Lower leg skin (tissue), 4 donors: ENCODE measurements around the gene CD36. TPM values are rescaled to one million over a fixed set of nuclear protein-coding genes. Genes with fewer than 3 reads are reported as not detected.

Experiments
- DNase-seq, 2 donors: peaks; one replicate each; pipeline ENCODE4 v3.0.0-alpha.2; 2019; ENCODE audit warnings: low spot score in 2 of 2
- H3K4me3 ChIP-seq: fragments of 200-600 bp; sonication (generic); 2 replicates; pipeline ENCODE4 v1.5.1; 2017; ENCODE audit warnings: mild to moderate bottlenecking, low read depth; ENCODE audit not compliant: poor library complexity, severe bottlenecking
- POLR2A ChIP-seq, 2 donors: fragments of 450-650 bp; IDR thresholded peaks; one replicate each; pipeline ENCODE4 v1.6.1; 2016 to 2017; ENCODE audit warnings: antibody characterized with exemption in 2 of 2, mild to moderate bottlenecking in 1 of 2, moderate library complexity in 1 of 2
- WGBS, 2 donors: methylation state at CpG; one replicate each; pipeline ENCODE4 v1.1.5; 2018; 5-methylcytosine and 5-hydroxymethylcytosine counted together
- intact Hi-C: fragments of 100-400 bp; cut with DNase I; formaldehyde crosslinking; loops from one replicate; pipeline ENCODE4 v1.15.0; 2023; ENCODE audit warnings: low total_unique reads
- total RNA-seq, 4 donors: library from RNA; depleted of rRNA; stranded (reverse); fragments of >200 nt; gene quantifications; one replicate each; pipeline ENCODE4 v1.1.0, GENCODE V29; 2016
- TF ChIP-seq, protein P1 (sequence below), 3 donors: fragments of 450-650 bp; IDR thresholded peaks; one replicate each; pipeline ENCODE4 v1.5.1; 2016; ENCODE audit warnings: antibody characterized with exemption in 3 of 3, mild to moderate bottlenecking in 3 of 3, moderate library complexity in 2 of 3

CD36 gene
- total RNA-seq, 4 donors from 2014 or later, result 31.3 to 140 (median 78.2) TPM

- no peak for DNase-seq
- H3K4me3 ChIP-seq, result no peak overlapping the region
- intact Hi-C loops, result no loop called here
- 35 to 43% methylated on average over 3 of the region's 3 CpGs for WGBS, 2 donors
- TF ChIP-seq, protein P1, sequence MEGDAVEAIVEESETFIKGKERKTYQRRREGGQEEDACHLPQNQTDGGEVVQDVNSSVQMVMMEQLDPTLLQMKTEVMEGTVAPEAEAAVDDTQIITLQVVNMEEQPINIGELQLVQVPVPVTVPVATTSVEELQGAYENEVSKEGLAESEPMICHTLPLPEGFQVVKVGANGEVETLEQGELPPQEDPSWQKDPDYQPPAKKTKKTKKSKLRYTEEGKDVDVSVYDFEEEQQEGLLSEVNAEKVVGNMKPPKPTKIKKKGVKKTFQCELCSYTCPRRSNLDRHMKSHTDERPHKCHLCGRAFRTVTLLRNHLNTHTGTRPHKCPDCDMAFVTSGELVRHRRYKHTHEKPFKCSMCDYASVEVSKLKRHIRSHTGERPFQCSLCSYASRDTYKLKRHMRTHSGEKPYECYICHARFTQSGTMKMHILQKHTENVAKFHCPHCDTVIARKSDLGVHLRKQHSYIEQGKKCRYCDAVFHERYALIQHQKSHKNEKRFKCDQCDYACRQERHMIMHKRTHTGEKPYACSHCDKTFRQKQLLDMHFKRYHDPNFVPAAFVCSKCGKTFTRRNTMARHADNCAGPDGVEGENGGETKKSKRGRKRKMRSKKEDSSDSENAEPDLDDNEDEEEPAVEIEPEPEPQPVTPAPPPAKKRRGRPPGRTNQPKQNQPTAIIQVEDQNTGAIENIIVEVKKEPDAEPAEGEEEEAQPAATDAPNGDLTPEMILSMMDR (IDR thresholded peaks at IDR 0.05), result no peak
- no peak for TF ChIP-seq POLR2A (IDR thresholded peaks at IDR 0.05)
Measured at GRCh38 chr7:80647436-80647835, 9.0 kb downstream of the CD36 start.

DNA sequence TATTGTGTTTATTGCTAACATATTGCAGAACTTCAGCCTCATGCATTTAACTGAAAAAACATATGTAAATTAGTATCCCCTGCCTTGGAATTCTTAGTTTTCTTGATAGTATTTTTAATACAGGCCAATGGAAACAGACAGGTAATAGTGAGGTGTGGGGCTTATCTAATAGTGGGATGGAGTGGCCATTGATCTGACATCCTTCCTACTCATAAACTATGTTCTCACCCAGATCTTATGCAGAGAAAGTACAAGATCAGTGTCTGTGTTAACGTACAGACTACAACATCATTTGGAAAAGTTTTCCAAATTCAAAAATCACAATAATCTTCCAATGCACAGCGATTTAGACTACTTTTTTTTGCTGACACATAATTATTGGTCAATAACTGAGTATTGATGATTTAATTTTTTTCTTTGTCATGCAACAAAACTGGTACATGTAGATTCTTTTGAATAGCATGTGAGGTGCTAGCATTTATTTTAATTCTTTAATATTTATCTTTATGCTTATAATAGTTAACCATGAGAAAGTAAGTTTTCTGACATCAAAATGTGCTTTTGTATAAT is 9.7 kb downstream of the CD36 start:
- 93% methylated on average over 2 of the region's 2 CpGs for WGBS, 2 donors
- no peak overlapping the region for H3K4me3 ChIP-seq
- no peak for DNase-seq
- intact Hi-C loops, result no loop called here
- TF ChIP-seq POLR2A (IDR thresholded peaks at IDR 0.05), result no peak
- TF ChIP-seq, protein P1 (IDR thresholded peaks at IDR 0.05), result no peak

GRCh38 chr7:80649011-80649410 is 10.6 kb downstream of the CD36 start:
- 92 to 94% methylated on average over 3 of the region's 3 CpGs for WGBS, 2 donors
- no peak for DNase-seq
- intact Hi-C loops, result no loop called here
- TF ChIP-seq POLR2A (IDR thresholded peaks at IDR 0.05), result no peak
- TF ChIP-seq, protein P1 (IDR thresholded peaks at IDR 0.05), result no peak
- H3K4me3 ChIP-seq, result no peak overlapping the region

DNA sequence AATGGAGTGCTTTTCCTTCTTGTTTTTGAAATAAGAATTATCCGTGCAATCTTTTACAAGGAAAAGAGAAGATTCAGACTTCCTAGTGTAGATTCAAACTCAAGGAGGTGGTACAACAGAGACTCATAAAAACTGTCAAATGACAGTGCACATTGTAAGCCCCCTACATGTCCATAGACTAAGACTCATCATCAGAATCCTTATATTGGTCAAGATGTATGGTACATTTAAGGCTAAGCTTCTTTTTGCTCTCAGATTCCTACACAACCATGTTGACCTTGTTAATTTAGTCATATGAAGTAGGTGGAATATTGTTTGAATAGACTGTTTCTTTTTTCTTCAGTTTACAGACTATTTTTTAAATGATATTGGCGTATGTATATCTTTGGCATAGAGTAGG is 11.6 kb downstream of the CD36 start:
- no peak for DNase-seq
- intact Hi-C loops, result no loop called here
- H3K4me3 ChIP-seq, result no peak overlapping the region
- TF ChIP-seq, protein P1 (IDR thresholded peaks at IDR 0.05), result no peak
- TF ChIP-seq POLR2A (IDR thresholded peaks at IDR 0.05), result no peak
- 47 to 97% methylated on average over 2 of the region's 2 CpGs for WGBS, 2 donors

DNA sequence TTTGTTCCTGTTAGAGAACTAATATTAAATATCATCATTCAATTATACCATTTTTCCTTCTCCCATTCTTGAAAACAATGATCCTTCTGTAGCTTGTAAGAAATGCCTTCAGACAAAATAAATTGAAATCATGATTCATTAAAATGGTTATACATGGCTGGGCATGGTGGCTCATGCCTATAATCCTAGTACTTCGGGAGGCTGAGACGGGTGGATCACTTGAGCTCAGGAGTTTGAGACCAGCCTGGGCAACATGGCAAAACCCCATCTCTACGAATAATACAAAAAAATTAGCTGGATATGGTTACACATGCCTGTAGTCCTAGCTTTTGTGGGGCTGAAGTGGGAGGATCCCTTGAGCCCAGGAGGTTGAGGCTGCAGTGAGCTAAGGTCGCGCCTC is 13.0 kb downstream of the CD36 start:
- H3K4me3 ChIP-seq, result no peak overlapping the region
- 82 to 93% methylated on average over 5 of the region's 5 CpGs for WGBS, 2 donors
- DNase-seq, result no peak
- intact Hi-C loops, result no loop called here
- TF ChIP-seq, protein P1 (IDR thresholded peaks at IDR 0.05), result no peak
- no peak for TF ChIP-seq POLR2A (IDR thresholded peaks at IDR 0.05)

- no peak for DNase-seq
- 91 to 95% methylated on average over 1 of the region's 1 CpG for WGBS, 2 donors
- H3K4me3 ChIP-seq, result no peak overlapping the region
- no peak for TF ChIP-seq POLR2A (IDR thresholded peaks at IDR 0.05)
- TF ChIP-seq, protein P1 (IDR thresholded peaks at IDR 0.05), result no peak
- intact Hi-C loops, result no loop called here
Measured at GRCh38 chr7:80653244-80653643, 14.8 kb downstream of the CD36 start.
